Measurements from ENCODE around the gene RECK. TPM values are rescaled to one million over a fixed set of nuclear protein-coding genes. Genes with fewer than 3 reads are reported as not detected.

RECK gene
- total RNA-seq, 1 experiment from 2014 or later, result 13.2 TPM

- H3K4me3 ChIP-seq (ENCODE audit: low read depth in 2 of 2, low read length in 2 of 2), result no peak overlapping the region
- ChIA-PET POLR2A (no interaction called here), CTCF (interaction anchor here (1.2 kb wide), 1 partner anchor 21 kb away, joined by 6 read pairs; no protein-coding TSS in a partner anchor)
- H3K27ac ChIP-seq (ENCODE audit: low read length), result no peak overlapping the region
- no peaks in the 10 kb centered on the region for H3K4me1 ChIP-seq (ENCODE audit: control insufficient read depth, insufficient read depth, low read length)
- no peaks in the 10 kb centered on the region for H3K36me3 ChIP-seq (ENCODE audit: control insufficient read depth, insufficient read depth, low read length)
- ATAC-seq, result no peak
- intact Hi-C loops (cut with micrococcal nuclease; ENCODE audit: unreplicated experiment) (no loop called here), in situ Hi-C loops (cut with HindIII; ENCODE audit: low pct_unique_long_range_greater_than_20kb, low sequenced_read_pairs) (no loop called here)
- H3K9me3 ChIP-seq (ENCODE audit: control insufficient read depth, insufficient read depth, low read depth, low read length), result no peaks in the 10 kb centered on the region
- no peak for DNase-seq (ENCODE audit: low read depth, low spot score)
- TF ChIP-seq SIN3A (IDR thresholded peaks at IDR 0.05; ENCODE audit: borderline replicate concordance, insufficient read depth, low read depth, low read length) (no peak), CTCF (IDR thresholded peaks at IDR 0.05) (no peak), REST (IDR thresholded peaks at IDR 0.05; ENCODE audit: insufficient read depth in 1 of 2, low read depth in 2 of 2, low read length in 1 of 2) (no peak), TCF7L2 (IDR thresholded peaks at IDR 0.05; ENCODE audit: low read depth, low read length) (no peak), POLR2AphosphoS5 (IDR thresholded peaks at IDR 0.05; ENCODE audit: low read depth, low read length) (no peak)
- H3K27me3 ChIP-seq (ENCODE audit: control insufficient read depth, insufficient read depth, low read length), result no peaks in the 10 kb centered on the region
- no TSS peak for BruUV-seq (replicated peaks)
Measured at GRCh38 chr9:36123515-36123914, 86.8 kb downstream of the RECK start.

GRCh38 chr9:36125062-36125855 lies 88.5 kb downstream of the RECK start:
- H3K4me1 ChIP-seq (ENCODE audit: control insufficient read depth, insufficient read depth, low read length), result no peaks in the 10 kb centered on the region
- H3K27me3 ChIP-seq (ENCODE audit: control insufficient read depth, insufficient read depth, low read length), result no peaks in the 10 kb centered on the region
- no peaks in the 10 kb centered on the region for H3K36me3 ChIP-seq (ENCODE audit: control insufficient read depth, insufficient read depth, low read length)
- BruUV-seq (replicated peaks), result no TSS peak
- ChIA-PET CTCF (no interaction called here), POLR2A (interaction anchor here (0.5 to 0.6 kb wide), 2 partner anchors 35 to 57 kb away, joined by 3 to 13 read pairs; no protein-coding TSS in a partner anchor)
- ATAC-seq (no peak), DNase-seq (ENCODE audit: low read depth, low spot score) (no peak)
- H3K9me3 ChIP-seq (ENCODE audit: control insufficient read depth, insufficient read depth, low read depth, low read length), result no peaks in the 10 kb centered on the region
- in situ Hi-C loops (cut with HindIII; ENCODE audit: low pct_unique_long_range_greater_than_20kb, low sequenced_read_pairs) (no loop called here), intact Hi-C loops (cut with micrococcal nuclease; ENCODE audit: unreplicated experiment) (no loop called here)
- no peak for TF ChIP-seq POLR2AphosphoS5 (IDR thresholded peaks at IDR 0.05; ENCODE audit: low read depth, low read length)
- no peak overlapping the region for H3K27ac ChIP-seq (ENCODE audit: low read length)
- H3K4me3 ChIP-seq (ENCODE audit: low read depth in 2 of 2, low read length in 2 of 2), result no peak overlapping the region
